Liver (tissue), 9 donors: ENCODE data around the gene ATP13A1. TPM values are rescaled to one million over a fixed set of nuclear protein-coding genes. Genes with fewer than 3 reads are reported as not detected.
A peak's percentile ranks its signal among the peaks of the same experiment; 100 is the strongest.

Experiments used
- DNase-seq: peaks from one replicate; pipeline ENCODE4 v3.0.0-alpha.2; 2017; ENCODE audit warnings: low spot score
- H3K27ac ChIP-seq, 2 donors: one replicate each; pipeline ENCODE4 v1.7.0; 2013; ENCODE audit warnings: inconsistent platforms in 2 of 2, low read length in 2 of 2, control low read depth in 1 of 2, low read depth in 1 of 2, mild to moderate bottlenecking in 1 of 2
- H3K27me3 ChIP-seq, 4 donors: one replicate each; pipeline versions ENCODE4 v1.6.1 to v1.7.0; 2013; ENCODE audit warnings: low read length in 3 of 4, inconsistent platforms in 1 of 4, mild to moderate bottlenecking in 1 of 4, moderate library complexity in 1 of 4; ENCODE audit not compliant: control insufficient read depth in 4 of 4, insufficient read depth in 4 of 4
- H3K36me3 ChIP-seq, 4 donors: one replicate each; pipeline versions ENCODE4 v1.6.1 to v1.7.0; 2013; ENCODE audit warnings: low read length in 3 of 4, mild to moderate bottlenecking in 3 of 4, low read depth in 1 of 4, moderate library complexity in 1 of 4; ENCODE audit not compliant: control insufficient read depth in 4 of 4, insufficient read depth in 3 of 4
- H3K4me1 ChIP-seq, 4 donors: one replicate each; pipeline versions ENCODE4 v1.6.1 to v1.7.0; 2013; ENCODE audit warnings: low read length in 3 of 4, mild to moderate bottlenecking in 3 of 4, moderate library complexity in 1 of 4; ENCODE audit not compliant: control insufficient read depth in 4 of 4, insufficient read depth in 4 of 4
- H3K4me3 ChIP-seq, 3 donors: one replicate each; pipeline versions ENCODE4 v1.6.1 to v1.7.0; 2013; ENCODE audit warnings: low read length in 3 of 3, control low read depth in 1 of 3, low read depth in 1 of 3, mild to moderate bottlenecking in 1 of 3
- H3K9ac ChIP-seq, 2 donors: one replicate each; pipeline ENCODE4 v1.7.0; 2013; ENCODE audit warnings: low read length in 2 of 2, mild to moderate bottlenecking in 2 of 2, moderate library complexity in 2 of 2, control low read depth in 1 of 2, low read depth in 1 of 2
- H3K9me3 ChIP-seq, 4 donors: one replicate each; pipeline versions ENCODE4 v1.6.1 to v1.7.0; 2013; ENCODE audit warnings: low read length in 3 of 4; ENCODE audit not compliant: control insufficient read depth in 4 of 4
- CTCF ChIP-seq: fragments of 150-350 bp; IDR thresholded peaks from 2 replicates; pipeline ENCODE4 v1.5.1; 2017; ENCODE audit warnings: improper control_type of control experiment, low read depth, low read length; ENCODE audit not compliant: missing input control
- EGR1 ChIP-seq, 2 donors: IDR thresholded peaks; 2 replicates each; pipeline ENCODE4 v1.6.1; 2016 to 2018; ENCODE audit warnings: antibody characterized with exemption in 2 of 2, low read depth in 2 of 2
- FOXA1 ChIP-seq: IDR thresholded peaks from 2 replicates; pipeline ENCODE4 v1.6.1; 2016; ENCODE audit warnings: antibody characterized with exemption
- FOXA2 ChIP-seq: IDR thresholded peaks from 2 replicates; pipeline ENCODE4 v1.6.1; 2016; ENCODE audit warnings: antibody characterized with exemption
- HNF4A ChIP-seq, 2 donors: conservative IDR thresholded peaks; 2 replicates each; pipeline ENCODE4 v1.6.1; 2016; ENCODE audit warnings: antibody characterized with exemption in 2 of 2, mild to moderate bottlenecking in 2 of 2
- HNF4G ChIP-seq: IDR thresholded peaks from 2 replicates; pipeline ENCODE4 v1.6.1; 2016; ENCODE audit warnings: antibody characterized with exemption
- JUND ChIP-seq, 2 donors: IDR thresholded peaks; 2 replicates each; pipeline ENCODE4 v1.6.1; 2016; ENCODE audit warnings: antibody characterized with exemption in 2 of 2
- NR2F2 ChIP-seq: IDR thresholded peaks from 2 replicates; pipeline ENCODE4 v1.6.1; 2016; ENCODE audit warnings: antibody characterized with exemption
- RAD21 ChIP-seq, 2 donors: IDR thresholded peaks; 2 replicates each; pipeline ENCODE4 v1.6.1; 2016; ENCODE audit warnings: antibody characterized with exemption in 2 of 2, mild to moderate bottlenecking in 2 of 2
- REST ChIP-seq: IDR thresholded peaks from 2 replicates; pipeline ENCODE4 v1.6.1; 2016; ENCODE audit warnings: antibody characterized with exemption, mild to moderate bottlenecking
- RXRA ChIP-seq, 2 donors: IDR thresholded peaks; 2 replicates each; pipeline ENCODE4 v1.6.1; 2017 to 2018; ENCODE audit warnings: antibody characterized with exemption in 2 of 2, mild to moderate bottlenecking in 1 of 2
- TAF1 ChIP-seq: conservative IDR thresholded peaks from 2 replicates; pipeline ENCODE4 v1.6.1; 2016; ENCODE audit warnings: antibody characterized with exemption, mild to moderate bottlenecking
- YY1 ChIP-seq: IDR thresholded peaks from 2 replicates; pipeline ENCODE4 v1.6.1; 2016; ENCODE audit warnings: antibody characterized with exemption, mild to moderate bottlenecking
- WGBS: extraction: QIAGEN DNeasy Blood & Tissue Kit; methylation state at CpG from one replicate; pipeline ENCODE4 v1.1.7; 2013; 5-methylcytosine and 5-hydroxymethylcytosine counted together
- polyA plus RNA-seq, 2 donors: library from polyadenylated mRNA; stranded (reverse) in 1 of 2; unstranded in 1 of 2; fragments of 200-250 nt in 1 of 2; fragments of >200 nt in 1 of 2; fragmentation: Nextera tagmentation in 1 of 2; extraction: Ambion mirVana in 1 of 2; gene quantifications; one replicate each; pipeline versions ENCODE4 v1.2.1 to v1.2.3, GENCODE V29; 2013 to 2015
- total RNA-seq, 2 donors: library from RNA; depleted of rRNA; stranded (reverse); fragments of >200 nt; gene quantifications; one replicate each; pipeline ENCODE4 v1.2.3, GENCODE V29; 2014
- TF ChIP-seq, protein P1 (sequence below): IDR thresholded peaks from 2 replicates; pipeline ENCODE4 v1.6.1; 2016; ENCODE audit warnings: antibody characterized with exemption
- TF ChIP-seq, protein P2 (sequence below): IDR thresholded peaks from 2 replicates; pipeline ENCODE4 v1.6.1; 2016; ENCODE audit warnings: antibody characterized with exemption
- donor health status: healthy.
- donor health status: healthy.
- donor health status: healthy.
- donor health status: healthy.
- donor health status: healthy.

The ATP13A1 gene
- total and polyA plus RNA-seq, 4 donors = 15.1 to 36.5 (median 20.5) TPM

DNA sequence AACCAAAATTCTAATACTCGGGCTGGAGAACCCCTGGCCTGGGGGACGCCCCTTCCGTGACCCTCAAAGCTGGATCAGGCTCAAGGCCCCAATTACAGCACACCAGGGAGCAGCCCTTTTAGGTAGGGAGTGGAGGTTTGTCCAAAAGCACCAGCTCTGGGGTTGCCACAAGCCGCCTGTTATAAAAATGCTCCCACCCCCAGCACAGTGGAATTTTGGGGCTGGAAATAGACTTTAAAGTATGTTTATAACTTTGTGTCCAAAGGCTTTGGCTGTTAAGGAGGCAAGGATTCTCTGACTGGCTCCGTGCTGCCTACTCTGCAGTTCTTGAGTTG is 19.5 kb downstream of the ATP13A1 start:
- Histone ChIP-seq H3K4me3 (no peak overlapping the region), H3K9ac (no peak overlapping the region), H3K4me1 (peaks cover 1 to 15% (median 8%) of the 10 kb centered on the region in 4 donors), H3K9me3 (no peaks in the 10 kb centered on the region), H3K36me3 (peaks cover 14 to 34% (median 19%) of the 10 kb centered on the region in 4 donors), H3K27me3 (no peaks in the 10 kb centered on the region), H3K27ac (peak overlapping the region; percentile 43 to 73)
- DNase-seq = no peak
- TF ChIP-seq CTCF (no peak), NR2F2 (no peak), RXRA (IDR thresholded peaks at IDR 0.05) (no peak), TAF1 (no peak), EGR1 (IDR thresholded peaks at IDR 0.05; ENCODE audit: low read depth in 2 of 2) (no peak), HNF4A (conservative IDR thresholded peaks at IDR 0.05) (no peak), YY1 (no peak), FOXA2 (no peak), HNF4G (no peak), REST (no peak), RAD21 (IDR thresholded peaks at IDR 0.05) (no peak), FOXA1 (no peak), JUND (IDR thresholded peaks at IDR 0.05) (no peak)
- TF ChIP-seq, protein P1, sequence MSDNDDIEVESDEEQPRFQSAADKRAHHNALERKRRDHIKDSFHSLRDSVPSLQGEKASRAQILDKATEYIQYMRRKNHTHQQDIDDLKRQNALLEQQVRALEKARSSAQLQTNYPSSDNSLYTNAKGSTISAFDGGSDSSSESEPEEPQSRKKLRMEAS = no peak
- TF ChIP-seq, protein P2, sequence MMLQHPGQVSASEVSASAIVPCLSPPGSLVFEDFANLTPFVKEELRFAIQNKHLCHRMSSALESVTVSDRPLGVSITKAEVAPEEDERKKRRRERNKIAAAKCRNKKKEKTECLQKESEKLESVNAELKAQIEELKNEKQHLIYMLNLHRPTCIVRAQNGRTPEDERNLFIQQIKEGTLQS = no peak
- WGBS = 34% methylated on average over 5 of the region's 5 CpGs

GRCh38 chr19:19643158-19644053 is 20.1 kb downstream of the ATP13A1 start, which contains the start of gene GMIP:
Gene GMIP, minus strand, starts transcription at chr19:19643657. Its CDS starts 128 bp downstream, at chr19:19643529.
- TF ChIP-seq CTCF (peak; percentile 61), RAD21 (IDR thresholded peaks at IDR 0.05) (peak; percentile 69 to 82), FOXA1 (no peak)
- H3K36me3 ChIP-seq = peaks cover 14 to 33% (median 19%) of the 10 kb centered on the region in 4 donors
- no peaks in the 10 kb centered on the region for H3K27me3 ChIP-seq
- H3K4me1 ChIP-seq = peaks cover 1 to 15% (median 8%) of the 10 kb centered on the region in 4 donors
- peak within 1 kb of the TSS; percentile 58 to 66 for H3K9ac ChIP-seq
- no peaks in the 10 kb centered on the region for H3K9me3 ChIP-seq
- H3K4me3 ChIP-seq = peak within 1 kb of the TSS; percentile 71 to 89 (median 72)
- 2% methylated on average over 50 of the region's 50 CpGs for WGBS
- peak within 1 kb of the TSS; percentile 43 to 73 for H3K27ac ChIP-seq
- DNase-seq = peak; percentile 83
